ENCODE measurements around the gene KRT5.

DNA sequence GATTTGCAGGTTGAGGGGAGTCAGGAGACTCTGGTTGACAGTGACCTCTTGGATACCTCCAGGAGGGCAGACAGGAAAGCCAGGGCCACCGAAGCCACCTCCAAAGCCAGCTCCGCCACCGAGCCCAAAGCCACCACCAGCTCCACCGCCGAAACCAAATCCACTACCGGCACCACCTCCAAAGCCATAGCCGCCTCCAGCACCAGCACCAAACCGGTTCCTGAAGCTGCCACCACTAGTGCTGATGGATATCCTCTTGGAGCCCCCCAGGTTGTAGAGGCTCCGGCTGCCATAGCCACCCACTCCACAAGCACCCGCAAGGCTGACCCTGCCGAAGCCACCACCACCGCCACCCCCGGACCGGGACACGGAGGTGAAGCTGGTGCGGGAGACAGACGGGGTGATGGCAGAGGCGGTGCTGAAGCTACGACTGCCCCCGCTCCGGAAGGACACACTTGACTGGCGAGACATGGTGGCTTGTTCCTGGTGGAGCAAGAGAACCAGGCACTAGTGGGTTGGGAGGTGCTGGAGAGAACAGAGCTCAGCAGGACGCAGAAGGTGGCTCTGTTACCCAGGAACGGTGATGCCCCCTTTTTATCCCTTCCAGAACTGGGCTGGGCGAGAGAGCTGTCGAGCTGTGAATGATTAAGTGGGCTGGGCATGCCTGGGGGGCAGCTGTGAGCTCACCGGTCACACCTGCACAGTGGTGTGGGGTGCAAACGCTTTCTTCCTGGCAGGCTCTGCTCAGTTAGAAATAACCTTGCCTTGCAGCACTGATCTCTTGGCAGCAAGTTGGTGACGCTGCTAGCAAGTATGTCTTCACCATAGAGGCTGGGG lies at the start of gene KRT5:
- TF ChIP-seq PATZ1 (CRISPR knock-in tag; IDR thresholded peaks at IDR 0.05; ENCODE audit: borderline replicate concordance), result no peak
- no peak for TF ChIP-seq ZNF8 (CRISPR knock-in tag; IDR thresholded peaks at IDR 0.05)

Data from SK-N-SH treated with all-trans-retinoic acid at 6 μM for 48 hours (cell line).